22Rv1 (cell line): Measurements from ENCODE around the gene C20orf204.

Experiments used
- ZFX ChIP-seq: fragments of 450-650 bp; IDR thresholded peaks from 2 replicates; pipeline ENCODE4 v1.6.1; 2017; ENCODE audit warnings: antibody characterized with exemption, borderline replicate concordance
- TF ChIP-seq, protein P1 (sequence below): fragments of 450-650 bp; IDR thresholded peaks from 2 replicates; pipeline ENCODE4 v1.5.1; 2017; ENCODE audit warnings: mild to moderate bottlenecking

DNA sequence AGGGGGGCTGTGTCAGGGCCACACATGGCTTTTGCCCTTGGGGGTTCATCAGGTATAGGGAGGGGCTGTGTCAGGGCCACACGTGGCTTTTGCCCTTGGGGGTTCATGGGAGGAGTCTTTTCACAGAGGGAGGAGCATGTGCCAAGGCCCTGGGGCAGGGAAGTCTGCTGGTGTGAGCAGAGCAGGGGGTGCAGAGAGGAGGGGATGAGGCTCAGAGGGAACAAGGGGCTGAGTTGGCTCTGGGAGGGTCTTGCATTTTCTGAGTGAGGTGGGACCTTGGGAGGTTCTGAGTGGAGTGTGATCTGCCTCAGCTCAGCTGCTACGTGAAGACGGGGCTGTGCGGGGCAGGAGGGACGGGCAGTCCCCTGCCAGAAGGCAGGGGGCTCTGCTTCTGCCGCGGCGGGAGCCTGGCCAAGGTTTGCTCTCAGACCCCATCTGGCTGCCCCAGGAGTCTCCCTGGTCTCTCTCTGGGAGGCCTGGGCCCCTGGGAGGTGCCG lies 19.5 kb downstream of the C20orf204 start:
- TF ChIP-seq, protein P1, sequence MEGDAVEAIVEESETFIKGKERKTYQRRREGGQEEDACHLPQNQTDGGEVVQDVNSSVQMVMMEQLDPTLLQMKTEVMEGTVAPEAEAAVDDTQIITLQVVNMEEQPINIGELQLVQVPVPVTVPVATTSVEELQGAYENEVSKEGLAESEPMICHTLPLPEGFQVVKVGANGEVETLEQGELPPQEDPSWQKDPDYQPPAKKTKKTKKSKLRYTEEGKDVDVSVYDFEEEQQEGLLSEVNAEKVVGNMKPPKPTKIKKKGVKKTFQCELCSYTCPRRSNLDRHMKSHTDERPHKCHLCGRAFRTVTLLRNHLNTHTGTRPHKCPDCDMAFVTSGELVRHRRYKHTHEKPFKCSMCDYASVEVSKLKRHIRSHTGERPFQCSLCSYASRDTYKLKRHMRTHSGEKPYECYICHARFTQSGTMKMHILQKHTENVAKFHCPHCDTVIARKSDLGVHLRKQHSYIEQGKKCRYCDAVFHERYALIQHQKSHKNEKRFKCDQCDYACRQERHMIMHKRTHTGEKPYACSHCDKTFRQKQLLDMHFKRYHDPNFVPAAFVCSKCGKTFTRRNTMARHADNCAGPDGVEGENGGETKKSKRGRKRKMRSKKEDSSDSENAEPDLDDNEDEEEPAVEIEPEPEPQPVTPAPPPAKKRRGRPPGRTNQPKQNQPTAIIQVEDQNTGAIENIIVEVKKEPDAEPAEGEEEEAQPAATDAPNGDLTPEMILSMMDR, result no peak
- TF ChIP-seq ZFX, result no peak
